NCI-H2107 (cell line): ENCODE data around the gene MAMLD1.
A peak's percentile ranks its signal among the peaks of the same experiment; 100 is the strongest.

Experiments used
- DNase-seq: peaks from one replicate; lab custom pipeline; 2025; lab: John Stamatoyannopoulos, UW

Gene MAMLD1

DNA sequence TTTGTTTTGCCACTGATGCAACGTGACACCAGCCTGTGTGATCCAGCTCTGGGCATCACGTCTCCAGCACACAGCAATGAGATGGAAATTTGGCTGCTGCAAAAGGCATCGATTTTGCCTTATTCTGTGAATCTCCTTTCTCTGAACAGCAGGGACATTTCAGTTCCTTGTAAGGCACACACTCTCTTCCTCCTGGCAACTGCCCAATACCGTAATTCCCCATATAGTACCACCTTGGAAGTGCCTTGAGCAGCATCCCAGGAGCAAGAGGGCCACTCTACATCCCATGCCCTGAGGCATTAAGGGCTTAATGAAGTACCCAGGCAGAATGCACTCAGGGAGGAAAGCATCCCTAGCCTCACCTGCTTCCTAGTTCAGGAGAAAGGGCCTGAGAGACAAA lies 10.5 kb upstream of the MAMLD1 start:
- no peak for DNase-seq

DNA sequence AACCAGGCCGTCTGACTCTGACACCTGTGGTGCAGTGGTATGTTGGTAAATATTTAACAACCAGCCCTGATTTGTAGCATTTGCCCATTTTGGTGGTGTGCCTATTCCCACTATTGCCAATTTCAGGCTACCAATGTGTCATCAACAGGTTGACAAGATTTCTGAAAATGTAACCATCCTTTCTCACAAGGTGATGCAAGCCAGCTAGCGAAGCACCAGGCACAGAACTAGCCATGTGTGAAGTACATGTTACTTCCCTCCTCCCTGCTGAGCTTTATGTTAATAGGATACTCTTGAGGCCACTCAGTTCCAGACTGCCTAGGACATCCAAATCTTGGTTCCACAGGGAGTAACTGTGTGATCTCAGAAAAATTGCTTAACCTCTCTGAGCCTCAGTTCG lies 7.2 kb upstream of the MAMLD1 start:
- DNase-seq = no peak

DNA sequence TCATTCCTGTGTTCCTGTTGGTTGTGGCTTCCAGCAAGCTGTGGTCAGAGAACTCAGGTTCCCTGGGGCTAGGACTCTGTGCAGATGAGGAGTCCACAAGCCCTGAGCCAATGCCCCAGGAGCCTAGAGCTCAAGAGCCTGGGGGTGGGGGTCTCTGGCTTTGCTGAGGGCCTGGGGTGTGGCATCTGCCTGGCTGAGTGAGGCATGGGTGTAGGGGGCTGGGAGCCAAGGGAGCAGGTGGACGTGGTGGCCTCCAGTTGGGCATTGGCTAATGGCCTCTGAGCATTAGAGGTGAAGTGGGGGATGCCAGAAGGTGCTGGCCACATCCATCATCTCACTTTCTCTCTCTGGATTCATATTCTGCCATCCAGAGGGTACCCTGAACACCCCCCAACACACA lies 5.3 kb upstream of the MAMLD1 start:
- no peak for DNase-seq

DNA sequence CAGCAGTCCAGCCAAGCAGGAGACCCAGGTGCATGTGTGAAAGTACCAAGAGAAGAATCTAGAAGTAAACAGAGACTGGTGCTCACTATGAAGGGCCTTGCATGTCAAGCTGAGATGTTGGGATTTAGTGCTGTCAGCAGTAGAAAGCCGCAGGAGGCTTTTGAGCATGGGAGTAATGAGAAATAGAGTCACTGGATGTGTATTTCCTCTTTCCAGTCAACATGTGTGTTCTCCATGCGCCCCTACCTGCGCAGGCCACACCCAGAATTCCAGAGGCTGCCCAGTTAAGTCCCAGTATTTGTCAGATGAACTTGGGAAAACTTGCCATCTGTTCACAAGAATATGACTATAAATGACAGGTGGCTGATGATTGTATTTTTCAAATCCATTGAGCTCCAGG lies 4.5 kb upstream of the MAMLD1 start:
- no peak for DNase-seq

DNA sequence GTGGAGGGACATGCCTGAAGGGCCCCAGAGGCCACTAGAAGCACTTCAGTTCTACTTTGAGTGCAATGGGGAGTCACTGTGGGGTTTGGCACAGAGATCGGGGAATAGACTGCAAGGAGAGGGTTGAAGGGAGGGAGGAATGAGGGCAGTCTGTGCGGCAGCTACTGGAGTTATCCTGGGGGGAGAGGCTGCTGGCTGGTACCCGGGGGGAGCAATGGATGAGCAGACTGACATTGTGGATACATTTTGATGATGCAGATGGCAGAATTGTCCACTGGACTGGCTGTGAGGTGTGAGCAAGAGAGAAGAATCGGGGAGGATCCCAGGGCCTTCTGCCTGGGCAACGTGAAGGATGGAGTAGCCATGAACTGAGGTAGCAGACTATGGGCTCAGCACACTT lies 2.8 kb upstream of the MAMLD1 start:
- DNase-seq = no peak

DNA sequence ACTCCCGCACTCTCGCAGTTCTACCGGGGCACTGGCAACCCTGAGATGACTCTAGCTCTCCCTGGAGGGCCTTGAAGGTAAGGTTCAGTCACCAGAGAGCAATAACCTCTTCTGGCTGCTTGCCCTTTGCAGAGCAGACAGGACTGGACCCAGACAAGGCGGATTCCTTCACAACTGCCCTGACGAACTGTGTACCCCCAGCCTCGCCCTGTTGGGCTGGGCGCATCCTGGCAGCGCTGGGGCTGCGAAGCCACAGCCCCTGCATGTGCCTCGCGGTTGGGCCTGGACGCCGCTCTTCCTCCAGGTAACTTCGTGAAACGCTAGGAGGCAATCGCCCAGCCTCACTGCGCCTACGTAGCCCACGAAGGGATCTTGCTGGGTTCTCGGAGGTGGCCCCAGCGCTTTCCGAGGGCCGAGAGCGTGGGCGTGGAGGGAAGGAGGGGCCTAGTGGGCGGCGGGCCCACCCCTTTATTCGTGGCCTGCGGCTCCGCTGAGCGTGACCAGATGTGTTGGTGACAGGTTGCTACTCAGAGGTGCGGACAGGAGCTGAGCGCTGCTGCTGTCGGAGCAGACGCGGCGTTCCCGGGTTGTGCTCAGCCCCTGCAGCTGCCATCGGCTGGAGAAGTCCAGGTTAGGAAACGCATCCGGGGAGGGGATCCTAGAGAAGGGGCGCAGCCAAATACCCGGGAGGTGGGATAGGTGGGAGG lies 1.9 kb upstream of the MAMLD1 start:
- DNase-seq = no peak

DNA sequence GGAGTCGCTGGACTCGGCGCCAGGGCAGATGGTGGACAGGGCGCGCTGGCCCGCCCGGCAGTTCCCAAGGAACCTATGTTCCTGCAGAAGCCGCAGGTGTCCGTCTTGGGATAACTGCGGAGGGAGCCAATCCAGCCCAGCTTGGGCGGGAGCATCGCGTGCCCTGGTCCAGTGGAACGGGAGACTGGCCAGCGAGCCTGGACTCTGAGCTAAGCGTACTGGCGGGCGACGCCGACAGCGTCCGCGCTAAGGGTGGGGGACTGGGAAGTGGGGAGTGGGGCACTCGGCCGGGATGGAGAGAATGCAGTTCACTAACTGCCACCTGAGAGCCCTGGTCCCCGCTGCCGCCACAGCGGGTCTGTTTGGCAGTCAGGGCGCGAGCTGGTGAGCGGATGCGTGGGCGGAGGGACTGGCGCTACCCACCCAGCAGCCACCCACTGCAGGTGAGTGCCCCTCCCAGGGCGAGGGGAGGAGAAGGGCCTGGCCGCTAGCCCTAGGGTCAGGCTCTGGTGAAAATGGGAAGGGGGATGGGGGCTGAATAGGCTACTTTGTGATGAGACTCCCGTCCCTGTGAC lies 1.3 kb upstream of the MAMLD1 start:
- DNase-seq = no peak

DNA sequence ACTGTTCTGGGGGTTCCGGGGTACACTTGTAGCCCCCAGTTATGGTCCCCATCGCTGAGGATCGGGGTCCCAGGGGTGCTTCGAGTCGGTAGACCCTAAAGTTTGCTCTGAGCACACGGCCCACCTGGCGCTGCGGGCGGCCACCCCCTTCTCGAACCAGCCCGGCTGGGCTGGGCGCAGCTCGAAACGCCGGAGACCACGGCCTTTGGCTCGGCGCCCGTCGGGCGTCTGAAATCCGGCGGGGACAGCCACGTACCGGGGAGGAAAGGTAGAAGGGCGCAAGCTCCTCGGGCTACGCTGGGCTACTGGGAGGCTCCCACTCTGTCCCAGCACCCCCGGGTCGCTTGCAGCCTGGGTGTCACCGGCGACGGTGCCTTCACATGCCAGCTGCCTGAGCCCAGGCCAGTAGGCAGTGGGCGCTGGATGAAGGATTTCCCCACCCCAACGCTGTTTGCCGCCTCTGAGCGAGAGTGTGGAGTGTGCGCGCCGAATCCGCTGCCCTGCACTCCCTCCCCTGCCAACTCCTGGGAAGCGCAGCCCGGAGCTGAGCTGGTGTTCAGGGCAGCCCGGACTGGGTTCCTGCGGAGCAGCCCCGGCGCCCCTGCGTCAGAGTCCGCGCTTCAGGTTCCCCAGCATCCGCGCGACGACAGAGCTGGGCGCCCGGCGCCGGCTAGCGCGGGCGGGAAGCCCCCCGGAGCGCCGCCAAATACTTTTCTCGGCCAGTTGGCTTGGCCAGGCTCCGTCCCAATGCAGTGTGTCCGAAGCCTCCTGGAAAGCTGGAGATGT lies 637 bp downstream of the MAMLD1 start:
- no peak for DNase-seq

DNA sequence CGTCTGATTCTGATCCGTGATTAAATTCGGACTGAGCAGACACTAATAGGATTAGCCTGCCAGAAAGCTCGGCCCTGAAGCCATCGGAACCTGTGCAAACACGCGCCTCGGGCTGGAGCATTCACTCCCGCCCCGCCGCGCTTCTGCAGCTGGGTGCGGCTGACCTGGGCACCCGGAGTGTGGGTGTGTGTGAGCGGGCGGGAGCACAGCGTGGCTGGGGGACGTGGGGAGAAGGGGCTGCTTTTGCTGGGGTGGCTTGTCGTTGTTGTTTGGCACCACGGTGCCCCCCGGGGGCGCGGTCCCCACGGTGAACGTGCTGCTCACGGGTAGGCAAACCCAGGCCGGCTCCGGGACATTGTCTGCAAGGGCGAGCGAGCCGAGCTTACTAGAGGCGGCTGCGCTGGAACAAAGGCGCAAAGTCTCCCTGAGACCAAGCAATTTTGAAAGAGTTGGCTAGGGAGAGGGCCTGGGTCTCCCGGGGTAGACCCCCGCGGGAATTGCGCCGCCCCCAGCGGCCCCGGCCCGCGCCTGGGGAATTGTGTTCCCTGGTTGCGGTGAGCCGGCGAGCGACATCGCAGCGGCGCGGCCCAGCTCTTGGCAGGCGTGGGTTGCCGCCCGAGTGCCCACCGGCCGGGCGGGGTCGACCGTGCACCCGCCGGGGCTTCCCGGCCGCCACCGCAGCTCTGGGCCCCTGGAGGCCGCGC lies 1.4 kb downstream of the MAMLD1 start:
- no peak for DNase-seq

DNA sequence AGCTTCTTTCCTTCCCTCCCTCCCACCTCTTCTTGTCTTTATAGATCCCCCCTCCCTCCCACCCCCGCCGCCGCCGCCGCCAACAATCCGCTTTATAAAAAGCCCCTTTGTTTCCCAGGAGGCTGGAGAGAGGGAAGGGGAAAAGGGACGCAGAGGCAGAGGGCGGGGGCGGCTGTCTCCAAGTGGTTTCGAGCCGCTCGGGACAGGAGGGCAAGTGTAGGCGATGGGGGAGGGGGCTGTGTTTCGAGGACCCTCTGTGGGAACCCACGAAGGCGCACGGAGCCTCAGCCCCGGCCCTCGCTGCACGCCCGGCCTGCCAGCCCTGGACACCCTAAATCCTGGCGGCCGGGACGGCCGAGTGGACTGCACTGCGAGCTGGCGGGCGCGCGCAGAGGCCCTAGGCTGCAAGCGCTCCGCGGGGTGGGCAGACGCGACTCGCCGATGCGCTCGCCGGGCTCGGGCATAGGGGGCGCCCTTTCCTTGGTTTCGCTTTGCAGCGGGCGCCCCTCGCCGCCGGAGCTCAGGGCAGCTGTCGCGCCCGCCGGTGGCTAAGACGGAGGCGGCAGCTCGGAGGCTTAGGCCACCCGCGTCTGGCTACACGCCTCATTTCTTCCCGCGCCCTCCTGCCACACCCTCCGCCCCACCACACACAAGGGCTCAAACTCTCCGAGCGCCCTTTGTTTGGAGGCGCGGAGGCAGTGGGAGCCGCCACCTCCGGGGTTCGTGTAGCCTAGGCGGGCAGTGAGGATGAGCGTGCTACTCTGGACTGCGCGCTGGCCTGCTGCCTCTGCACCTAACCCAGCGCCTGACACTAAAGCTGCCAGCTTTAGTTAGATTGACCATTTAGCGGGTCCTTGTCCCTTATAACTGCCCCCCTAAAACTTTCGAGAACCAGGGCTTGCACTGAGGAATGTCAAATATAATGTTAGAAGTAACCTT lies 2.2 kb downstream of the MAMLD1 start:
- DNase-seq = peak; percentile 29

DNA sequence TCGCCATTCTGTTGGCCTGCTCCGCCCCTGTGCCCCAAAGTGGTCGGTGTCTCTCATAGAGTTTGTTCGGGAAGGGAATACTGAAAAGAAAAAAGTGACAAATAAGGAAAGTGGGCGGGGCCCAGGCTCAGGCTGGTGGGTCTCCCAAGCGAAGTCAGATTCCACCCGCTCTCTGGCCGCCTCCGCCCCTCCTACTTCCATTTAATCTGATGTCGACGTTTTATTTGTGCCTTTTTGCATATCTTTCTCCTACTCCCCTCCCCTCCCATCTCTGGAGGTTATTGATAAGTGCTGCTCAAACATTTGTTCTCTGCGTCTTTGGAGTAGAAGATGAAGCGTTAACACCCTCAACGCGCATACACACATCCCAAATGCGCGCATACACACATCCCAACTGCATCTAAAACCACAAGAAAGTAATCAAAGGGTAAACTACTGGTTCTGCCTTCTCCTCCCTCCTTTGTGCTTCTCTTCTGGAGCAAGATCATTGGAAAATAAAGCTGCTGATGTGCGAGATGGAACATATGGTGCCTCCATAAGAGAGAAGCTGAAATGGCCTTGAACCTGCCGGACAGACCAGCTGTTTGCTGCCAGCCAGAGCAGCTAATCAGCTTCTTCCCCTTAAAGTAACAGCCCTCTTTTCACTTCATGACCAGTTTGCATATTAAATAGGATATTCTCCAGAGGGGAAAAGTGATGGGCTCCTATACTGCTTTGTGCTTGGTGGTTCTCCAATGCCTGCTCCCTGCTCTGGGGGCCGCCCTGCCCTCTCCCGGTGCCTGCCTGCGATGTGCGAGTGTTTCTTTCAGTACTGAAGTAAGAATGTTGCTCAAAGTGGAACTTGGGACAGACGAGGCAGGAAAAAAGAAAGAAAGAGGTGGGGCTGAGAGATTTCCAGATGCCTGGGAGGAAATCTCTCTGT lies 3.1 kb downstream of the MAMLD1 start:
- DNase-seq = no peak

DNA sequence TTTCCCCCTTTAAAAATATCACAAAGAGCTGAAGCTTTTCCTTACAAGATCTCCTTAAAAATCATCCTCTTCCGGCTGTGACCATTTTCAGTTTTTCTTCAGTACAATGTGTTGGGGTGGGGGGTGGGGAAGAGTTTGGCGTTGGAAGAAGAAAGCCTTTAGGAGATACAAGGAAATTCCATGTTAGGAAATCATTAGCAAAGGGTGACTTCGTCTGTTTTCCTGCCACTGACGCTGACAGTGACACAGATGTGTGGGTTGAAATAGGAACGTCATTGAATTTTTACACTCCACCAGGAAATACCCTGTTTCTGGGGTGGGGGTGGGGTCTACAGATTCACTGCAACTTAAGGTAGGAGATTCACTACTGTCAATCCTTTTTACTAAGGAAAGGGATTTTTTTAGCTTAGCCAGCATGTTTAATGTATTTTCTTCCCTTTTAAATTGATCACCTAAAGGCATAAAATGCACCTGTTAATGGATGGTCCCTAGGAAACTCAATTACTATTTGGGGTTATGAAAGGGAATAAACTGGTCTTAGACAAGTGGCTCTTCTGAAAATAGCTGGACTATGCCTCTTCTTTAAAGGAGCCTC lies 3.9 kb downstream of the MAMLD1 start:
- no peak for DNase-seq

DNA sequence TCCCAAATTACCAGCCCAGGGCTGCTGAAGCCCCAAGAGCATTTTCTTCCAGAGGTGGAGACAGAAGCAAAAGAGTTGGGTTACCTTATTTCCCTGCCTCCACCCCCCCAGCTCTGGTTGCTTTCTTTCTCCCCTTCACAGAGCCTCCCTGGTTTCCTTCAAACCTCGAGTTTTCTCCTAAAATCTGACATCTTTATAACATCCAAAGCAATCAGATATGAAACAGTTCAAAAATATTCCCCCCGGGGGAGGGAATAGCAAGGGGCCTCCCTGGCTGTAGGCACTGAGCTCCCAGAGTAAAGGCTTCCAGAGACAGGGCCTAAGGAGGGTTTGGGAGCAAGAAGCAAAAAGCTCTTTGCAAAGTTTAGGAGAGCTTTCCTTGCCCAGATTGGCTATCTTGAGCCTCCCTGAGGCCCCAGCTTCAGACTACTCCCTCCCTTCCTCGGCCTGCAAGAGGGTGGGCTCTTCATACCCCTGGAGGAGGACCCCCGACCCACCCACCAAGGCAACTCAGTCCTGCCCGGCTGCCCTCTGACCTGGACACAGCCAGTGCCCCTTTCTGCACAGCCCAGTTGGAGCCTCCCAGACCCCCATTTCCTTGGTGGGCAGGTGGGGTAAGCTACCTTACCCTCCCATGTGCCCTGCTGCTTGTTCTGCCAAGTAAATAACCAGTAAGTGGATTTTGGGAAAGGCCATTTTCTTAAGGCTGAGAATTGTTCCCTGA lies 7.6 kb downstream of the MAMLD1 start:
- no peak for DNase-seq

DNA sequence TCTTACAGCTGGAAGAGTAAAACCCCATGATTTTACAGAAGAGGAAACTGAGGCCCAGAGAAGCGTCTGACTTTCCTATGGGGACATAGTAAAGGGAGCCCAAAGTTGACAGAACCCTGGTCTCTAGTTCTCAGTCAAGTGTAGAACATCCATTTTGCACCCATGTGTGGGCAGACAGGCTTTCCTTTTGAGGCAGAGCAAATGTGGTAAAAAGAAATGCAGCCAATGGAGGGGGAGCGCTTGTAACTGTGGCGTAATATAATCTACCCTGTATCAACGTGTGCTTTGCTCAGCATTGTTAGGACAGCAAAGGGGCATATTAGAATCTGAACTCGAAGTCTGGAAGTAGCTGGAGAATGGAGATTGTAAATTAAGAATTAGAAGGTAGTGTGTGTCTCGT lies 8.8 kb downstream of the MAMLD1 start:
- DNase-seq = no peak

DNA sequence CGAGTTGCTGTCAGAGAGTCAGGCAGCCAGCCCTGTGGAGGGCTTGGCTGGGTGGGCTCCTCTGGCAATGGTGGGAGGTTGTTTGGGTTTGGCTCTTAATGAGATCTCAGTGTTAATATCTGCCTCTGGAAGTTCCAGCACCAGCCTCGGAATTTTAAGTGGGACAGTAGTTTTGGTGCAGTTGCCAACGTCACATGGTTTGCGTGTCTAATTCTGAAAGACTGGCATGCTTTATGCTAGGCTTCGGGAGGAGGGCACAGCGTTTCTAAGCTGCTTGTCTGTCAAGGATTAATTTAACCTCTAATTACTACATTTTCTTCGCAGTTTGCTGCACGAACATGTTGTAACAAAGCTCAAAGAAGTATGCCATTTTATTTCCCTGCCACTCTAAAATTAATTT lies 9.2 kb downstream of the MAMLD1 start:
- no peak for DNase-seq

DNA sequence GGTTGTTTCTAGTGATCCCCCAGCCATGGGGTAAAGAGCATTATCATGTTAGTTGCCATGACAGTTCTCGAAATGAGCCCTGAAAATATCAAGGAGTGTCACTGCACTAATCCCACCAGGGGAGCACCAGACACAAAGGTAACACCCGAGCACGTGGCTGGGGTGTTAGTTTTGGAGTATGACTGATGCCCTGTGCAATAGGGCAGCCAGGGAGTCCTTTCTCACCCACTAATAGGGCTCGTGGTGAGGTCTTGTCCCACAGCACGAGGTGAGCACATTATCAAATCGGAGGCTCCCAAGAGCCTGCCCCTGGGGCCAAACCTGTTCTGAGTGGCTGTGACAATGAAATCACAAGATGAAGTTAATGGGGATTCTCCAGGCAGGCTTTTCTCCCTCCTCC lies 9.6 kb downstream of the MAMLD1 start:
- no peak for DNase-seq

DNA sequence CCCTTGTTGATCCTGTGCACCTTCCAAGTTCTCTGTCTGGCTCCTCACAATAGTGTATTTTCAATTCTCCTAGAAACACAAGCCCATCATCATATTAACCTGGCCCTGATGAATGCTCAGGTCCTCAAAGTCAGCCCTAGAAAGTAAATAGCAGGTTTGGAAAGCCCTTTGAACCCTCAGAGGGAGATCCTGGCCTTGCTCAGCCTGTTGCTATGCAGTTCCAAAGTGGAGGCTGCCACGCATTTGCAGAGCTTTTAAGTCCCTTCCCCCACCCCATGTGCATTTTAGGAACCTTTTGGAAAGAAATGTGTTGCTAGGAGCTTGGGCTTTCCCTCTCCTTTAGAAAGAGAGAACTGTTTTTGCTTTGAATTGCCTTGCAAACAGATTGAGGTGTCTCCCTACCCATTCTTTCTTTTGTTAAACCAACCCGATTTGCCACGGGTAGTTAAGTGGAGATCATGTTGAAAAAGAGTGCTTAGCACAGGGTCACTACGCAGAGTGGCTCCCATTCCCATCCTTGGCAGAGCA lies 12.2 kb downstream of the MAMLD1 start:
- DNase-seq = no peak

DNA sequence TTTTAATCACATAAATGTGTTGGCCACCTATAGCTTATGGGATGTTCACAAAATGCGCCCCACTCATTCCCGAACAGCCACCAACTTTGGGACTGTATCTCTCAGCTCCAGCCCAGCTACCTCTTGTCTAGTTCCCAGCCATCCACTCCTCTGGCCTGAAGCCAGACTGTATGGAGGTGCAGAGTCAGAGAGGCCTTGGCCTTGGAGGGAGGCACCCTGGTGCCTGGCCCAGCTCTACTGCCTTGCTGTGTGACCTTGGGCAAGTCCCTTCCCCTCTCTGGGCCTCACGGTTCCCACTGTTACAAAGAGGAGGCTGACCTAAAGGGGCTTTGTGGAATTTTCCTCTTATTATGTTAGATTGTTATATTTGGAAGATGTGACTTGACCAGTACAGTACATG lies 13.9 kb downstream of the MAMLD1 start:
- DNase-seq = no peak

DNA sequence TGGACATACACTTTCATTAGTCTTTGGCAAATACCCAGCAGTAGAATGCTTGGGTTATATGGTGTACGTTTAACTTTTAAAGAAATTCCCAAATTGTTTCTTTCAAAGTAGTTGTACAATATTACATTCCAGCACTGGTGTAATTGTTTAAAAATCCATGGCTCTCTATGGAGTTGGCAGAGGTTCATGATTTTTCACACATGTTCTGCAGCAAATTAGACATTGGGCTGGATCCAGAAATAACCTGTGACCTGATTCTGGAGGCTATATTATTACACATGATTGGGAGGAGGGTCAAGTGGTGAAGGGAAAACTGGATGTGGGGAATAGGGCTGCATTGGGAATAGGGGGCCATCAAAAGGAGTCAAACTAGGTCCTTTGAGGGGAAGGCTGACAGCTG lies 41.9 kb downstream of the MAMLD1 start:
- no peak for DNase-seq
